A673 (cell line): ENCODE measurements around the gene PLXDC2.

Experiments used
- EZH2 ChIP-seq: fragments of 200-600 bp; sonication (generic); IDR thresholded peaks from 2 replicates; pipeline ENCODE4 v1.6.1; 2017; ENCODE audit warnings: borderline replicate concordance, low read depth, mild to moderate bottlenecking, mixed read lengths, antibody characterized with exemption, low read length; ENCODE audit not compliant: poor library complexity, severe bottlenecking
- TF ChIP-seq, protein P1 (sequence below): fragments of 300-800, 200-600 bp; sonication (generic); conservative IDR thresholded peaks from 2 replicates; pipeline ENCODE4 v1.5.1; 2017; ENCODE audit warnings: low read depth, mild to moderate bottlenecking, antibody characterized with exemption, low read length, moderate library complexity, mixed read lengths

DNA sequence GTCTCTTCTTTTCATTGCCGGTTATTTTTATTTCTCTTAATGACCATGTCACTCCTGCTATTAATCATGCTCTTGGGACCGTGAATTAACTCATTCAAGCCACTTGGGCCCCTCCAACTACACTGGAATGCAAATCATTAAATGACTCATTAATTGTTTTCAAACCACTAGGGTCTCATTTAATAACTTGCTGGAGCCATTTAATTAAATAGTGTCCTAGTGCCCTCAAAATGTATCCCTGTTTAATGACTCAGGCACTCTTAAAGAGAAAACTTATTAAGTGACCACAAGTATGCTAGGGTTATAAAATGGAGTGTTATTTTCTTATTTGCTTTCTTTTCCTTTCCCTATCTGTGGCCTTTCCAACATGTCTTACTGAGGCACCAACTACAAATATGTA lies 73.0 kb downstream of the PLXDC2 start:
- TF ChIP-seq, protein P1, sequence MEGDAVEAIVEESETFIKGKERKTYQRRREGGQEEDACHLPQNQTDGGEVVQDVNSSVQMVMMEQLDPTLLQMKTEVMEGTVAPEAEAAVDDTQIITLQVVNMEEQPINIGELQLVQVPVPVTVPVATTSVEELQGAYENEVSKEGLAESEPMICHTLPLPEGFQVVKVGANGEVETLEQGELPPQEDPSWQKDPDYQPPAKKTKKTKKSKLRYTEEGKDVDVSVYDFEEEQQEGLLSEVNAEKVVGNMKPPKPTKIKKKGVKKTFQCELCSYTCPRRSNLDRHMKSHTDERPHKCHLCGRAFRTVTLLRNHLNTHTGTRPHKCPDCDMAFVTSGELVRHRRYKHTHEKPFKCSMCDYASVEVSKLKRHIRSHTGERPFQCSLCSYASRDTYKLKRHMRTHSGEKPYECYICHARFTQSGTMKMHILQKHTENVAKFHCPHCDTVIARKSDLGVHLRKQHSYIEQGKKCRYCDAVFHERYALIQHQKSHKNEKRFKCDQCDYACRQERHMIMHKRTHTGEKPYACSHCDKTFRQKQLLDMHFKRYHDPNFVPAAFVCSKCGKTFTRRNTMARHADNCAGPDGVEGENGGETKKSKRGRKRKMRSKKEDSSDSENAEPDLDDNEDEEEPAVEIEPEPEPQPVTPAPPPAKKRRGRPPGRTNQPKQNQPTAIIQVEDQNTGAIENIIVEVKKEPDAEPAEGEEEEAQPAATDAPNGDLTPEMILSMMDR = no peak
- no peak for TF ChIP-seq EZH2
